Measurements from ENCODE around the gene HDAC4.
A peak's percentile ranks its signal among the peaks of the same experiment; 100 is the strongest.

HDAC4 gene

DNA sequence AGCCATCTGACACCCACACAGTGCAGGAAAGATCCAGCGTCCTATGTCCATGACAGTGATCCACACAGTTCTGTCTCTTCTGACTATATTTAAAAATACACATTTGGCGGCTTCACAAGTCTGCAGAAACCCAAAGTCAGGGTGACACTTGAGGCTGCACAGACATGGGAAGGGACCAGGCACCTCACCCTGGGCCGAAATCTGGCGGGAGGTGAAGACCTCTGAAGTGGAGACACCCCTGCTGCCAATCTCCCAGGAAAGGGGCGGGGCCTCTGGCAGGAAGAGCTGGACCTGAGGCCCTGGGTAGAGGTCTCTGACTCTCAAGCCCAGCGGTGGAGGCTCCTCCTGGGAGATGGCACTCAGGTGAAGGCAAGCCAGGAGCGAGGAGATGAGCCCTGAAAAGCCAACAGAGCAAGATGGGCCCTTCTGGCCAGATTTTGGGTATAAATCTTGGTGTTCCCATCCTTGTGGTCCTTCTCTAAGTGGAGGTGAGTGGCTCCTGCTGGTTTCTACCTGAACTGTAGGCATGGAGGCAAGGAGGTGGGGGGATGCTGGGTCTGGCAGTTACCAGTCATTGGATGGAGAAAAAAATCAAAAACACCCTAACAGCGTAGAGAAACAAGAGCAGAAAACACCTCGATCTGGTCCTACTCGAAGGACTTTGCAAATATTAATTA is 248.4 kb downstream of the HDAC4 start:
- no peak for DNase-seq (ENCODE audit: low spot score)

GRCh38 chr2:239151201-239152131 is 249.4 kb downstream of the HDAC4 start:
- DNase-seq (ENCODE audit: low spot score): no peak

GRCh38 chr2:239150125-239151011 is 250.5 kb downstream of the HDAC4 start:
- no peak for DNase-seq (ENCODE audit: low spot score)

GRCh38 chr2:239149501-239149900 is 251.3 kb downstream of the HDAC4 start:
- DNase-seq (ENCODE audit: low spot score): no peak

DNA sequence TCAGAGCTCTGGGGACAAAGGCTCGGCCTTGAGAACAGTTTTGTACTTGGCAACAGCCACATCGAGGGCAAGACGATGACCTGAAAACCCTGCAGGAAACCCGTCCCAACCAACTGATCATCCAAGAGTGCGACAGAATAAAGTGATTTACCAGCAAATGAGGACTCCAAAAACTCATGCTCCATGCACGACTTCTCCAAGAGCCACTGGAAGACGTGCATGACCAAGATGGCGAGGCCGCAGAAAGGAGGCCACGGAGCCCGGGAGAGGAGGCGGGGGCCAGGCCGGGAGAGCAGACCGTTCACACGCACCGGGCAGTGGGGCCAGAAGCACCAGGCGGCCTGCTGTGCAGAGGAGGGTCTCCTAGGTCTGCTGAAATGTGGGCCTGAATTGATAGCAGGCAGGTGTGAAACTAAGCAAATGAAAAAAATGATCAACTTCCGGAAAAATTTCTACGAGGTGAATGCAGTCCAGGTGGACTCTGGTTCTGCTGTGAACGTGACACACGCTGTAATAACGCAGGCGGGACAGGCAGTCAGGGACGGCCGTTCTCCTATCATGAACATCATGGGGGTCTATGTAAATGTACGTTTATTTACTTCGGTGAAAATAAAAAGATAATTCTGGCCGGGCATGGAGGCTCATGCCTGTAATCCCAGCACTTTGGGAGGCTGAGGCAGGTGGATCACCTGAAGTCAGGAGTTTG is 252.2 kb downstream of the HDAC4 start:
- DNase-seq (ENCODE audit: low spot score): no peak

DNA sequence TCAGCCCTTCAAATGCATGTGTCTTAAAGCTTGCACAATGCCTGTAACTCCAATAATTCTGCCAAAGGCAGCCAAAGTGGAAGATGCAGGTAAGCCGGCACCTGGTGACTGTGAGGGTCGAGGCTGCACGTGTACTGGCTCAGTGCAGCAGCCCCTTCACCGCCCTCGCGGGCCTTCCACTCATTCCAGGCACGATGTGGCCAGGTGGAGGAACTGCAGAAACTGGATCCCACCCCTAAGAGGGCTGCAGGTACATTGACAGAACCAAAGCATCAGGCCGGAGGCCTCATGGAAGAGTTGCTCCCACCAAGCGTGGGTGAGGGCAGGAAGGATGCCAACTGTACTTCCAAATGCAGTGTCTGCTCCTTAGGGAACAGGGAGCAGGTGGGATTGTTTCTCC is 253.4 kb downstream of the HDAC4 start:
- no peak for DNase-seq (ENCODE audit: low spot score)

DNA sequence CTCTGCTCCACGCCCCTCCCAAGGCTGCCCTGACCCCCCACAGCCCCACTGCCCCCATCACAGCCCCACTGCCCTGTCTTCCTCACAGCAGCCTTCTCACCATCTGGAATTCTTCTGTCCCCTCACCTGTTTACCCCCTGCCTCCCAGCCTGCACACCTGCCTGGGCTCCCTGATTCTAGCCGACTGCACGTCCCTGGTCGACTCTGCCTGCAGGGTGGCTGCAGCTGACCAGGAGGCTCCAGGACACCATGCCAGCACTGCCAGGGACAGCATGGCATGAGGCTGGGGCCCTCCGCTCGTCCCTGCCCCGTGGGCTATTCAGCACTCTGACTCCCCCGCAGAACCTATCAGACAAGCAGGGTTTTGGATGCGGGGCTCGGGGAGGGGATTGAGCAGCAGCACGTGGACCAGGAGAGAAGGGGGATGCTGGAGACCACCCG is 254.1 kb downstream of the HDAC4 start:
- no peak for DNase-seq (ENCODE audit: low spot score)

DNA sequence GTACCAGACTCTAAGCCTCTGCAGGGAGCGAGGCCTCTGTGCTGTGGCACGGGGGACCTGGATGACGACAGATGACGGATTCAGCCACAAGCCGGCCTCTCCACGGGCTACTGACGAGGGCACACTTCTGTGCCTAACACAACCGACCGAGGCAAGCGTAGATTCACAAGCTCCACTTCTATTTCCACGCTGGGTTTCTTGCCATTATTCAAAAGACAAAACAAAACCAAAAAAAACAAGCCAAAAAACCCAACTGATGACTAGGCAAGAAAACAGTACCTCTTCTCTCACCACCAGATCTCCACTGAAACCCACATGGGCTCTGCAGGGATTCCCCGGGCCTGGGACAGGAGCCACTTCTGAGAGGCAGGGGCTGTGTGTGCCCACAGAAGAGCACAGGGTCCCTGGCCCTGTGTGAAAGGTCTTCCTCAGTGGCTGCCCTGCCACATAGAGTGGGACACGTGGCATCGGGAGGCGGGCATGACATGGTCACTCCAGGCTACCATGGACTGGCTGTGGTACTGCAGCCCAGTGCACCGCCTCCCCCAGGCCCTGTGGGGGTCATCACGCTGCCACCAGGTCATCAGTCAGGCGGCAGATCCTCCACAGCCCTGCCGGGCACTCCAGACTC is 254.7 kb downstream of the HDAC4 start:
- DNase-seq (ENCODE audit: low spot score): no peak

DNA sequence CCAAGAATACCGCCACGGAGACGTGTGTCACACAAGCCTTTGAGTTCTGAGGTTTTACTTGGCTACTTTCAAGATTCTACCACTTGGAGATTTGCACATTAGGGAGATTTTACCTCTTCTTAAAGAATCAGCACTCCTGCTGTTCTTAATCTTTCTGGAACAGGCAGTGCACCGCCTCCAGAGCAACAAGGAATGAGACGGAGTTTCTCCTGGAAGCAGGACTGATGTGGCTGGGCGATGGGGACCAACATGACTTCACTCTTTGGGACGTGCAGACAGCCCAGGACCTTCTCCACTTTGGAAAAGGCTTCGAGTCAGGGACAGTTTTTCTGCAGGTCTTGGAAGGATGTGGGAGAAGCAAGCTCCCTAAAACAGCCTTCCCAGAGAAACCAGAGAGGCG is 255.2 kb downstream of the HDAC4 start:
- no peak for DNase-seq (ENCODE audit: low spot score)

DNA sequence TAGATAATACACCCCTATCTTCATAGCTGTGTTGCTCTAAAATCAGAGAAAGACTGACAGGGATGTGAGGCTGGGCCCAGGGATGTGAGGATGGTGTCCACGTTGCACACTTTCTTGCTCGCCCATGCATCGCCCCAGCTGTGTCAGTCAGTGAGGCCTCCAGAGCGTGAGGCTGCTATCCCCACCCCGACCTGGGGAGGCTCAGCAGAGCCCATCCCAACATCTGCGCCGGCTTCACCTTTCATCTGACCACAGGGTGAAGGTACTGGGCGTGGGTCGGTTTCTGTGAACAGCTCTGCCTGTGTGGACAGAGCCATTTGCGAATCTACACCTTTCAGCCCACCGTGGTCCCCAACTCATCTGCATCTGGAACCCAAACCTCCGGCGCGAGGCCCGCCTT is 255.7 kb downstream of the HDAC4 start:
- no peak for DNase-seq (ENCODE audit: low spot score)

DNA sequence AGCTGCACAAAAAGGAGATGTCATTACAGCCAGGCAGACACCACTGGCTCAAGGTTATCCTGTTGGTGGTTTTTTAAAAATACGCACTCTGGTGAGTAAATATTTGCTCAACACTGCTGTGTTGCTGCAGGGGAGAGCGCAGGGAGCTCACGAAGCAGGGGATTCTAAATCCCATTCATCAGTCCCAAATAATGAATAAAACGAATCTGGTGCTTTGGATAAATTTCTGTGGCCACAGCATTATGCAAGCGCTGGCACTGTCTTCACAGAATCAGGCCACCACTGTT is 256.2 kb downstream of the HDAC4 start:
- no peak for DNase-seq (ENCODE audit: low spot score)

GRCh38 chr2:239143858-239144712 is 256.7 kb downstream of the HDAC4 start:
- DNase-seq (ENCODE audit: low spot score): no peak

- peak; percentile 6 for DNase-seq (ENCODE audit: low spot score)
Measured at GRCh38 chr2:239142806-239143205, 258.0 kb downstream of the HDAC4 start.

GRCh38 chr2:239142296-239142695 is 258.5 kb downstream of the HDAC4 start:
- no peak for DNase-seq (ENCODE audit: low spot score)

- DNase-seq (ENCODE audit: low spot score): no peak
Measured at GRCh38 chr2:239141021-239141760, 259.6 kb downstream of the HDAC4 start.

DNA sequence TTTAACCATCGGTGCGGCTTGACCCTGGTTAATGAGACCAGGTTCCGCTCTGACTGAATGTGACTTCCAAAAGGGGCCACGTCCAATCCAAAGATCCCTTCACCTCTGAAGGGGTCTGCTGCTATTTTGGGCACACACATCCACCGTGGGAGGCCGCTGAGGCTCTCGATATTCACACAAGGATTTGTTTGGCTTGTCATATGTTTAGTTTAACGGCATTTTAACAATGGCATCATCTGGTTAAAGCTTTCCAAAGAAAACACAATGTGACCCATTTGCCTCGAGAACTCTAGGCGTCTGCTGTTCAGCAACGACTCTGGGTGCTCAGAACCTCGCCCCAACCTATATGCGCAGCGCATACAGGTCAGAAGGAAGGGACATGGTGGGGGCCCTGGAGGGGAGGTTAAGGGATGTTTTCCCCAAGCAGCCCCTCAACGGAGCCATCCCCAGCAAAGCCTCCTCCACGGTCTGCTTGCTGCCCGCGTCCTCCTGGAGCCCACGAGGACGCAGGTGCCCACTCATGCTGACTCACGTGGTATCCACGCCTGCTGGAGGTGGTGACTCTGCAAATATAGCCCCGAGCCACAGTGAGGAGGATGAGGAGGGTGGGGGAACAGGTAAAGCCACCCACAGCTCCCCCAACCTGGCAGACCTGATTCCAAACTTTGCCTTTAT is 260.3 kb downstream of the HDAC4 start:
- no peak for DNase-seq (ENCODE audit: low spot score)

- no peak for DNase-seq (ENCODE audit: low spot score)
Measured at GRCh38 chr2:239139566-239139965, 261.3 kb downstream of the HDAC4 start.

DNA sequence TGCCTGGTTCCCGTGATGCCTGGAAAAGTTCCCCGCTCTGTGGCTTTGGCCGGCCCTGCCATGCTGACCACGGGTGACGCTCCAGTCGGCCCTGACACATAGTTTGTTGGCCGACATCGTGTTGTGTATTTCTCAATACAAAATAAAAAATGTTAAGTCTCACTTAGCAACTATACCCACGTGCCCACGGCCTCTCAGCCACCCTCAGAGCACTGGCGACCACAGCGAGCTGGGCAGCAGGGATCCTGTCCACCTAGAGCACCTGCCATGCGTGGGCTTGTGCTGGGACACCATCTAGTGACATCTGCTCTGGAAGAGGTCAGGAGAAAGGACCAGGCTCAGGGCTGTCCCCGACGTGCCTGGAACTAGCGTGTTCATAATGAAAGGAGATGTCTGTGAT is 261.7 kb downstream of the HDAC4 start:
- no peak for DNase-seq (ENCODE audit: low spot score)

DNA sequence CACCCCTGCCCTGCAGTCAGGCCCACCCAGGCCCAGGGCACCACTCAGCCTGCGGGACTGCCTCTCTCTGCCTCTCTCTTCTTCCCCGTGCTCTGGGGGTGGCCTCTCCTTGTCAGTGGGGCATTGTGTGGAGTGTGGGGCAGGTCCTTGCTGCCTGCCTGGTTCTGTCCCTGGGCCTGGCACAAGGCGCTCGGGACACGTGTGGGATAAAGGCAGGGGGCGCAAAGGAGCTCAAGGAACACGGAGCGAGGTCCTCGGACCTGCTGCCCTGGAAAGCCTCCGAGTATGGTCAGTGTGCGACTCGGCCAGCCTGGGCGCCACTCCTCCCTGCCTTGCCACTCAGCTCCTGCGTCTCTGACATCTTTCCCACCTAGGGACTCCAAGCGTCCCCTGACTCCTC is 262.2 kb downstream of the HDAC4 start:
- no peak for DNase-seq (ENCODE audit: low spot score)
